ELF-1 (cell line): ENCODE results near the gene GPR156.

Experiments
- DNase-seq: peaks from one replicate; pipeline ENCODE4 v3.0.0-alpha.2; 2016; ENCODE audit warnings: low read depth, low spot score

GPR156 gene

DNA sequence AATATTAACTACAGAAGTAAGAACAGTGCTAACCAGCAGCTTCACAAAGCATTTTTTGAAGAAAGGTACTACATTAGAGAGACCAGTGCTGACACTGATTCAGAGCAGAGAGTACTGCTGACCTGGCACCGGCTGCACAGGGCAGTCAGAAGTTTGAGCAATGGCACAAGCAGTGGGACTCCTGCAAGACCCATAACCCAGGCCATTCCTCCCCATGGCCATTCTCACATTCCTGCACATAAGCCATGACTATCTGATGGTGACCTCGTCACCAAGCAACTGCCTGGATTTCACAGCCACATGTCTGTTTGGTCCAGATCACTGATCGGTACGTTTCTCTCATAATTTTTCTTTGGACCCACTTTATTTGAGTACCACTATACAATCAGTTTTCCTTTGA is 88.7 kb downstream of the GPR156 start:
- no peak for DNase-seq

- DNase-seq = no peak
Measured at GRCh38 chr3:120193554-120193953, 91.5 kb downstream of the GPR156 start.

DNA sequence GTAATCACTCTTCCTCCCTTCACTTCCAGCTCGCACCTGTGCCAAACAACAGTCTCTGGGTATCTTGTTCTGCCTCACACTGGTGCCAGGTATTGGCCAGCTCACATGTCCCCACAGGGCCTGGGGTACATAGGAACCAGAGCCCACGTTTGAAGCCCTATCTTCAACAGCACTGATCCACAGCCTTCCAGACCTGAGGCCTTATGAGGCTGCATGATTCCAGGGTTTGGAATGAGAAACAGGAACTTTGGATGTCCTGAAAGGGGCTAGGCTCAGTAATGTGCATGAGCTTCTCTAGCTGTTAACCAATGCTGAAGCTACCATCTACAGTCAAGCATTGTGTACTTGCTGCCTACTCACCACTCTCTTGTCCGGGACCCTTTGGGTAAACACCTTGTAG is 92.4 kb downstream of the GPR156 start:
- DNase-seq = no peak

DNA sequence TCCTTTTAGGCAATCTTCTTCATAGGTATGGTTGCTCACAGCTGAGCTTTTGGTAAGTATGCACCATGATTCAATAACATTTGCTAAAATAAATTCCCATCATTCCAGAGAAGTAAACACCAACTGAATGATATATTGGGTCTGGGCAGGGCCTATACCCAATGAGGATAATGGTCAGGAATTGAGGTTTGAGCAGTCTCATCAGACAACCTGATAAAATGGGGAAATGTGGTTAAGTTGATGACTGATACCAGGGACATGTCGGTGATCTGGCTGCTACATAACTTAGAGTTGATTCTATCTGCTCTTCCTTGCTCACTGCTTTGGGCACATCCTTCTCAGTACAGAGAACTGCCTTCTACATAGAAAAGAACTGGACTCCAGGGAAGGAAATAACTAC is 92.9 kb downstream of the GPR156 start:
- no peak for DNase-seq

- DNase-seq = no peak
Measured at GRCh38 chr3:120182613-120183511, 102.2 kb downstream of the GPR156 start.

DNA sequence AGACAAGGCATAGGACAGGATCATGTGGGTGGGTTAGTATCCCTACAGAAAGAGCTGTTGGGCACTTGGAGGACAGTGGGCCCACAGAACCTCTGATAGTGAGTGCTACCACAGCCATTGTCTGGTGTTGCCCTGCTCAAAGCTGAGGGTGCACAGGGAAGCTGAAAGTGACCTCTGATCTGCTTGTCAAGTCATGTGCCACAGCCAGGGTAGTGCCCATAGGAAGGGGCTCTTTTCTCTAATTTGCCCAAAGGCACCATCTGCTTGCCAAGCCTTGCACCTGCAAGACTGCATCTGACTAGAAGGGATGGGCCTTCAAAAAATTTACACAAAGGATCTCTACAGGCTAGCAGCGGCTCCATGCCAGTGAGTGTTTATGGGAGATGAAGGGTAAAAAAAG is 103.4 kb downstream of the GPR156 start:
- DNase-seq = no peak

GRCh38 chr3:120180731-120181412 is 104.2 kb downstream of the GPR156 start:
- no peak for DNase-seq

DNA sequence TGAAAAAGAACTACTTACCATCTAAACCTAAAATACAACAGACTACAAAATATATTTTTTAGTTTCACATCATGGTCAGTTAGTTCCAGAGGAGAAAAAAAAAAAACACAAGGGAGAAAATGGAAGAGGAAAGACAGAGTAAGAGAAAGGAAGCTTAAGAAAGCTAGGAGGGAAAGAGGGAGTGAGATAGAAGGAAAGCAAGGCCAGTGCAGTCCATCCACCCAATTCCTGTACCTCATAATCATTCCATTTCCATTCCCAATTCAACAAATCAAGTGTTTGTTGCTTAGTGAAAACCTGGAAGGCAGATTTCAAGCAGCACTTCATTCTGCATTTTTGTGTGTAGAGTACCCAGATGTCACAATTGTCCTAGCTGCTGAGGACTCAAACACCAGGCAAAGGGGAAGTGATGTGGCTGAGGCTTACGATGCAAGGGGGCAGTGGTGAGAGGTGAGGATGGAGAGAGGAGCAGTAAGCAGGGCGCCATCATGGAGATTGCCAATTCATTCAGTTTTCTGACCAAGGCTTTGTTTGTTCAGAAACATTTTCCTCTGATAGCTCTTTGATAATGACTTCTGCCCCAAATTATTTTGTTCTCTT is 107.2 kb downstream of the GPR156 start:
- DNase-seq = peak; percentile 55

GRCh38 chr3:120177151-120177550 is 107.9 kb downstream of the GPR156 start:
- peak; percentile 90 for DNase-seq

- DNase-seq = no peak
Measured at GRCh38 chr3:120174811-120175539, 110.0 kb downstream of the GPR156 start.

GRCh38 chr3:120173056-120173675 is 111.9 kb downstream of the GPR156 start:
- DNase-seq = no peak

DNA sequence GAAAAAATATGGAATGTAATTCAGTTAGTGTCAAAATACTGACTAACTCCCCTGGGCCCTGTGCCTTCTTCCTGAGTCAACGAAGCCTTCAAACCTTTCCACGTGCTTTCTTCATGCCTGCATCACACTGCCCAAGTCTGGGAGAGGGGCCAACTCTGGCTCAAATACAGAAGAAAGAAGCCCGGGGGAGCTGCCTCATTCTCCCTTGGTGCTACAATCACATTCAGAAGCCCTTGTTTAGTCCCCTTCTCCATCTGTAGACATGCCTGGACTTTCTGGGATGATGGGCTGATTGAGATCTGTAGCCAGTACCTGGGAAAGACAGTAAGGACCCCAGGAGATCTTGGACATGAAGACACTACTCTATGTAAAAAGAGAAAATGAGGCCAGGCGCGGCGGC is 113.0 kb downstream of the GPR156 start:
- no peak for DNase-seq

- DNase-seq = no peak
Measured at GRCh38 chr3:120171134-120171873, 113.7 kb downstream of the GPR156 start.

DNA sequence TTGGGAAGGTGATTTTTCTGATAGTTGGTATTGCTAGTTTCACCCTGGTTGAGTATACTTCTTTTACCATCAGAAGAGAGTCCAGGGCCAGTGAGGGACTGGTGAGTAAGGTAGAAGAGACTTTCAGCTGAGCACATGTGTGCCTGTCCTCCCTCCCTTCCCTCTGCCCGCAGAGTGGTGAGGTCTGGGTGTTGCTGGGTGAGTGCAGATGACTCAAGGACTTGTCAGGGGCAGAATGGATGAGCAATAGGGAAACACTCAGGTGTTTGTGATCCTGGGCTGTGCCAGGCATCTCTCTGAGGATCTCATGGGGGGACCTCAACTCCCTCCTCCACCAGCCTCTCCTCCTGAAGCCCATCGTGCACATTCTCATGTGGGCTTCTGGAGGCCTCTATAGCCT is 114.8 kb downstream of the GPR156 start:
- no peak for DNase-seq

DNA sequence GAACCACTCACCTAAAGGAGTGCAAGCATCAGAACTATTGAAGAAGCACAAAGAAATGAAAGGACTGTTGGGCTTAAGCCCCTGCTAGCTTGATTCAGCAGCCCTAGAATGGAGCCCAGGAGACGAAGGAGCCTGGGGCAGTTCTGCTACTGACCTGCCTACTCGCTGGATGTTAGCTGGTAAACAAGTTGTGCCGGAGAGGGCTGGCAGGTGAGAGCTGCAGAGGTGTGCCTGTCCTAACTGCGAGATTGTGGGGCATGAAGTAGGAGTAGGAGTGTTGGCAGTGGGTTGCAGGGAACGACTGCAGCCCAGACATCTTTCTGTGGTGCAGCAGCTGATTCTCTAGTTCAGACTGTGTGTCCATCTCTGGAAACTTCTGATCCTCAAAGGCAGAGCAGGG is 115.6 kb downstream of the GPR156 start:
- peak; percentile 51 for DNase-seq

GRCh38 chr3:120168611-120169010 is 116.4 kb downstream of the GPR156 start:
- DNase-seq = no peak

- DNase-seq = no peak
Measured at GRCh38 chr3:120168038-120168437, 117.0 kb downstream of the GPR156 start.

- DNase-seq = no peak
Measured at GRCh38 chr3:120167488-120167887, 117.5 kb downstream of the GPR156 start.

- no peak for DNase-seq
Measured at GRCh38 chr3:120163816-120164215, 121.2 kb downstream of the GPR156 start.

DNA sequence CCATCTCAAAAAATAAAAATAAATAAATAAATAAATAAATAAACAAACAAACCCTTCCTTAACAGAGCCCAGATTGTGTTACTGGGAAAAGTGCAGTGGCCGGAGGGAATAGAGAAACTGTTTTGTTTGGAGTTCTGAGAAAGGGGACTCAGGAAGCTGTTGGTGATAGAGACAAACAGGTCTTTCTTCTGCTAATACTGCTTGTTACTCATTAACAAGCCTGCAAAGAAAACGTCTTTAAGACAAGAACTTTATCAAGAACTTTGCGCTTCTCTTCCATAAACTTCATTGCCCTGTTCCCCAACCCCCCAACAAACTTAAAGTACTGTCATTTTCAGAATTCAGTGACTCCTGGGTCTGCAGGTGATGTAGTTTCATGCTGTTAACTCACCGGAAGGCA is 122.0 kb downstream of the GPR156 start:
- DNase-seq = no peak

- DNase-seq = no peak
Measured at GRCh38 chr3:120162400-120162799, 122.6 kb downstream of the GPR156 start.
